Measurements from ENCODE around the gene STAT5B.
"Not testable (repeated sequence)": the region's sequence is repeated elsewhere in the genome, so short reads cannot be mapped to it uniquely, and the experiment has no call there.

STAT5B gene

GRCh38 chr17:42243493-42243982 lies 32.7 kb downstream of the STAT5B start:
- TF ChIP-seq EZH2phosphoT487 (IDR thresholded peaks at IDR 0.05; ENCODE audit: low read length), result no peak
- TF ChIP-seq EZH2 (optimal IDR thresholded peaks at IDR 0.05; ENCODE audit: low read depth, low read length), result no peak
- TF ChIP-seq, protein P1, sequence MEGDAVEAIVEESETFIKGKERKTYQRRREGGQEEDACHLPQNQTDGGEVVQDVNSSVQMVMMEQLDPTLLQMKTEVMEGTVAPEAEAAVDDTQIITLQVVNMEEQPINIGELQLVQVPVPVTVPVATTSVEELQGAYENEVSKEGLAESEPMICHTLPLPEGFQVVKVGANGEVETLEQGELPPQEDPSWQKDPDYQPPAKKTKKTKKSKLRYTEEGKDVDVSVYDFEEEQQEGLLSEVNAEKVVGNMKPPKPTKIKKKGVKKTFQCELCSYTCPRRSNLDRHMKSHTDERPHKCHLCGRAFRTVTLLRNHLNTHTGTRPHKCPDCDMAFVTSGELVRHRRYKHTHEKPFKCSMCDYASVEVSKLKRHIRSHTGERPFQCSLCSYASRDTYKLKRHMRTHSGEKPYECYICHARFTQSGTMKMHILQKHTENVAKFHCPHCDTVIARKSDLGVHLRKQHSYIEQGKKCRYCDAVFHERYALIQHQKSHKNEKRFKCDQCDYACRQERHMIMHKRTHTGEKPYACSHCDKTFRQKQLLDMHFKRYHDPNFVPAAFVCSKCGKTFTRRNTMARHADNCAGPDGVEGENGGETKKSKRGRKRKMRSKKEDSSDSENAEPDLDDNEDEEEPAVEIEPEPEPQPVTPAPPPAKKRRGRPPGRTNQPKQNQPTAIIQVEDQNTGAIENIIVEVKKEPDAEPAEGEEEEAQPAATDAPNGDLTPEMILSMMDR (IDR thresholded peaks at IDR 0.05; ENCODE audit: low read length), result no peak

DNA sequence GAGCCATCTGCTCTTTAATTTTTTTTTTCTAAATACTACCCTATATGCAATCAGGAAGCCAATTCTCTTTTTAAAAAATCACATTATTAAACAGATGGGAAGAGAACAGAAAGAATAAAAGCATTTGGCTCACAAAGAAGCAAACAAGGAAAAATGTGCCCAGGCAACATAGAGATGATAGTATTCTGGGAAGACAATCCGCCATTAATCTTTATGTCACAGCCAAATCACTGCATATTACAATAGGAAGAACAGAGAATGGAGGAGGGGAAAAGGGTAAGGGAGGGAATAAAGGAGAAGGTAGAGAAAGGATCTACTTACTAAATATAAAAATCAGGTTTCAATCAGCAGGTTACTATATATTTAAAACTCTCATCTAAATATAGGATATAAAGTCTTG lies 34.3 kb downstream of the STAT5B start:
- H3K9me3 ChIP-seq (replicated peaks; ENCODE audit: insufficient read depth, low read length), result no peaks in the 10 kb centered on the region
- no peaks in the 10 kb centered on the region for H3K36me3 ChIP-seq (replicated peaks; ENCODE audit: insufficient read depth, low read length)
- peaks cover 4% of the 10 kb centered on the region; the same call in 1 of the 2 replicates for H3K79me2 ChIP-seq (ENCODE audit: low read length)
- H3K9ac ChIP-seq (ENCODE audit: low read length), result no peak overlapping the region
- H4K20me1 ChIP-seq (ENCODE audit: insufficient read depth, low read length), result no peaks in the 10 kb centered on the region
- no peaks in the 10 kb centered on the region for H3K9me2 ChIP-seq (replicated peaks; ENCODE audit: insufficient read depth, low read length)
- no peaks in the 10 kb centered on the region for H3K27me3 ChIP-seq (replicated peaks; ENCODE audit: insufficient read depth, low read length)
- peaks cover 4% of the 10 kb centered on the region for H3K4me1 ChIP-seq (ENCODE audit: low read length)
- H3K4me3 ChIP-seq (ENCODE audit: low read length), result no peak overlapping the region
- no peak overlapping the region for H3K27ac ChIP-seq (ENCODE audit: low read length)
- peaks cover 3% of the 10 kb centered on the region; the same call in 1 of the 2 replicates for H3F3A ChIP-seq (ENCODE audit: insufficient read depth, low read length)
- TF ChIP-seq EZH2phosphoT487 (IDR thresholded peaks at IDR 0.05; ENCODE audit: low read length) (no peak), EZH2 (optimal IDR thresholded peaks at IDR 0.05; ENCODE audit: low read depth, low read length) (no peak)
- TF ChIP-seq, protein P1 (IDR thresholded peaks at IDR 0.05; ENCODE audit: low read length), result no peak
- DNase-seq, result no peak
- H3K4me2 ChIP-seq (ENCODE audit: low read depth, low read length), result no peak overlapping the region
- H2AFZ ChIP-seq (ENCODE audit: low read length), result no peak overlapping the region

More at GRCh38 chr17:42243493-42243982, 32.7 kb downstream of the STAT5B start:
- H3K9ac ChIP-seq (ENCODE audit: low read length), result no peak overlapping the region
- H3F3A ChIP-seq (ENCODE audit: insufficient read depth, low read length), result peaks cover 19% of the 10 kb centered on the region
- no peaks in the 10 kb centered on the region for H3K9me2 ChIP-seq (replicated peaks; ENCODE audit: insufficient read depth, low read length)
- no peak overlapping the region for H3K4me3 ChIP-seq (ENCODE audit: low read length)
- no peaks in the 10 kb centered on the region for H3K27me3 ChIP-seq (replicated peaks; ENCODE audit: insufficient read depth, low read length)
- no peaks in the 10 kb centered on the region for H3K9me3 ChIP-seq (replicated peaks; ENCODE audit: insufficient read depth, low read length)
- no peak overlapping the region for H3K27ac ChIP-seq (ENCODE audit: low read length)
- H3K79me2 ChIP-seq (ENCODE audit: low read length), result peaks cover 9% of the 10 kb centered on the region
- H3K4me2 ChIP-seq (ENCODE audit: low read depth, low read length), result no peak overlapping the region
- H3K36me3 ChIP-seq (replicated peaks; ENCODE audit: insufficient read depth, low read length), result no peaks in the 10 kb centered on the region
- H2AFZ ChIP-seq (ENCODE audit: low read length), result no peak overlapping the region
- no peak for DNase-seq
- H3K4me1 ChIP-seq (ENCODE audit: low read length), result peaks cover 15% of the 10 kb centered on the region
- H4K20me1 ChIP-seq (ENCODE audit: insufficient read depth, low read length), result no peaks in the 10 kb centered on the region

DNA sequence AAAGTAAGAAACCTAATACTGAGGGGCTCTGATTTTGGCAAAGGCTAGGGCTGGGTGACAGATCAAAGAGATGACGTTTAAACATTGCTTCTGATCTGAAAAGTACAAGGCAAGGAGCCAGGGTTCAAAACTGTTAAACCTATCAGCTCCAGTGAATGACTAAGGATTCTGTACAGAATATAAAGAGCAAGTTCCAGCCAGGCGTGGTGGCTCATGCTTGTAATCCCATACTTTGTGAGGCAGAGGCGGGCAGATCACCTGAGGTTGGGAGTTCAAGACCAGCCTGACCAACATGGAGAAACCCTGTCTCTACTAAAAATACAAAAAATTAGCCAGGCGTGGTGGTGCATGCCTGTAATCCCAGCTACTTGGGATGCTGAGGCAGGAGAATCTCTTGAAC lies 35.3 kb downstream of the STAT5B start:
- not testable (repeated sequence) for H3F3A ChIP-seq (ENCODE audit: insufficient read depth, low read length); H3K9me3 ChIP-seq (replicated peaks; ENCODE audit: insufficient read depth, low read length); DNase-seq; H3K27me3 ChIP-seq (replicated peaks; ENCODE audit: insufficient read depth, low read length); H3K36me3 ChIP-seq (replicated peaks; ENCODE audit: insufficient read depth, low read length); H3K4me1 ChIP-seq (ENCODE audit: low read length); H3K79me2 ChIP-seq (ENCODE audit: low read length); H3K27ac ChIP-seq (ENCODE audit: low read length); H2AFZ ChIP-seq (ENCODE audit: low read length); H3K9ac ChIP-seq (ENCODE audit: low read length); H3K4me3 ChIP-seq (ENCODE audit: low read length); H3K4me2 ChIP-seq (ENCODE audit: low read depth, low read length); H4K20me1 ChIP-seq (ENCODE audit: insufficient read depth, low read length); H3K9me2 ChIP-seq (replicated peaks; ENCODE audit: insufficient read depth, low read length)

DNA sequence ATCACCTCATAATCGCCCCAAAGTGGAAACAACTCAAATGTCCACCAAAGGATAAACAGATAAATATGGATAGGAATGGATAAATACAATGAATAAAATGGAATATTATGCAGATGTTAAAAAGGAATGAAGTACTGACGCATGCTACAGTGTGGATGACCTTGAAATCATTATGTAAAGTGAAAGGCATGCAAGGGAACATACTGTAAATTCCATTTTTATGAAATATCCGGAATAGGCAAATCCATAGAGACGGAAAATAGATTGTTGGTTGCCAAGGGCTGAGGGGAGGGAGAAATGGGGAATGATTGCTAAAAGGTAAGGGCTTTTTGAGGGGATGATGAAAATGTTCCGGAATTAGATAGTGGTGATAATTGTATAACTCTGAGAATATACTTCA lies 36.0 kb downstream of the STAT5B start:
- DNase-seq, result no peak
- H3F3A ChIP-seq (ENCODE audit: insufficient read depth, low read length), result no peaks in the 10 kb centered on the region
- H3K4me1 ChIP-seq (ENCODE audit: low read length), result no peaks in the 10 kb centered on the region
- no peak overlapping the region for H3K9ac ChIP-seq (ENCODE audit: low read length)
- TF ChIP-seq, protein P1 (IDR thresholded peaks at IDR 0.05; ENCODE audit: low read length), result no peak
- TF ChIP-seq EZH2phosphoT487 (IDR thresholded peaks at IDR 0.05; ENCODE audit: low read length) (no peak), EZH2 (optimal IDR thresholded peaks at IDR 0.05; ENCODE audit: low read depth, low read length) (no peak)
- H3K4me2 ChIP-seq (ENCODE audit: low read depth, low read length), result no peak overlapping the region
- H3K27me3 ChIP-seq (replicated peaks; ENCODE audit: insufficient read depth, low read length), result no peaks in the 10 kb centered on the region
- no peaks in the 10 kb centered on the region for H4K20me1 ChIP-seq (ENCODE audit: insufficient read depth, low read length)
- no peak overlapping the region for H3K27ac ChIP-seq (ENCODE audit: low read length)
- H3K4me3 ChIP-seq (ENCODE audit: low read length), result no peak overlapping the region
- H2AFZ ChIP-seq (ENCODE audit: low read length), result no peak overlapping the region
- H3K9me2 ChIP-seq (replicated peaks; ENCODE audit: insufficient read depth, low read length), result no peaks in the 10 kb centered on the region
- H3K9me3 ChIP-seq (replicated peaks; ENCODE audit: insufficient read depth, low read length), result no peaks in the 10 kb centered on the region
- no peaks in the 10 kb centered on the region for H3K36me3 ChIP-seq (replicated peaks; ENCODE audit: insufficient read depth, low read length)
- no peaks in the 10 kb centered on the region; the same call in 1 of the 2 replicates for H3K79me2 ChIP-seq (ENCODE audit: low read length)

DNA sequence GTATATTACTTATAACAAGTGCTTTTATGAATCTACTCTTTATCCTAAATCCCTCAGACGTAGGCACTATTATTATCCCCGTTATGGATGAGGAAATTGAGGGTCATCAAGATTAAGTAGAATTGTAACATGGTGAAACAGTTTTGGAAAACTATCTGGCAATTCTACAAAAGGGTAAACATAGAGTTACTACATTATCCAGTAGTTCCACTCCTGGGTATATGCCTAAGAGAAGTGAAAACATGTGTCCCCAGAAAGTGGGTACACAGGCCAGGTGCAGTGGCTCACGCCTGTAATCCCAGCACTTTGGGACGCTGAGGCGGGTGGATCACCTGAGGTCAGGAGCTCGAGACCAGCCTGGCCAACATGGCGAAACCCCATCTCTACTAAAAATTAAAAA lies 36.6 kb downstream of the STAT5B start:
- not testable (repeated sequence) for H3K27ac ChIP-seq (ENCODE audit: low read length); H3K36me3 ChIP-seq (replicated peaks; ENCODE audit: insufficient read depth, low read length); H3K27me3 ChIP-seq (replicated peaks; ENCODE audit: insufficient read depth, low read length); H3K4me2 ChIP-seq (ENCODE audit: low read depth, low read length); DNase-seq; H3K79me2 ChIP-seq (ENCODE audit: low read length); H4K20me1 ChIP-seq (ENCODE audit: insufficient read depth, low read length); H3K4me1 ChIP-seq (ENCODE audit: low read length); H3K9ac ChIP-seq (ENCODE audit: low read length); H3K9me3 ChIP-seq (replicated peaks; ENCODE audit: insufficient read depth, low read length); H3F3A ChIP-seq (ENCODE audit: insufficient read depth, low read length); H3K4me3 ChIP-seq (ENCODE audit: low read length); H3K9me2 ChIP-seq (replicated peaks; ENCODE audit: insufficient read depth, low read length); H2AFZ ChIP-seq (ENCODE audit: low read length)

All from MM.1S (cell line).